SKM-1 treated with dmso at 0.1 percent for 144 hours (cell line): Measurements from ENCODE around the gene AKR1A1.
"Not testable (repeated sequence)": the region's sequence is repeated elsewhere in the genome, so short reads cannot be mapped to it uniquely, and the experiment has no call there.

Experiments used
- DNase-seq: peaks from one replicate; lab custom pipeline; 2025; ENCODE audit not compliant: unreplicated experiment; lab: John Stamatoyannopoulos, UW

AKR1A1 gene

GRCh38 chr1:45523516-45523915 lies 27.1 kb upstream of the AKR1A1 start:
- DNase-seq: not testable (repeated sequence)

- DNase-seq: not testable (repeated sequence)
Observed at GRCh38 chr1:45523975-45524374, 26.7 kb upstream of the AKR1A1 start.

- DNase-seq: no peak
Observed at GRCh38 chr1:45526135-45526644, 24.4 kb upstream of the AKR1A1 start.

GRCh38 chr1:45530632-45531135 lies 19.9 kb upstream of the AKR1A1 start:
- DNase-seq: no peak

GRCh38 chr1:45531873-45532272 lies 18.8 kb upstream of the AKR1A1 start:
- DNase-seq: no peak

- no peak for DNase-seq
Observed at GRCh38 chr1:45535988-45536766, 14.4 kb upstream of the AKR1A1 start.

GRCh38 chr1:45536886-45537285 lies 13.7 kb upstream of the AKR1A1 start:
- DNase-seq: no peak

GRCh38 chr1:45541193-45541592 lies 9.4 kb upstream of the AKR1A1 start:
- no peak for DNase-seq

- DNase-seq: no peak
Observed at GRCh38 chr1:45542591-45542990, 8.0 kb upstream of the AKR1A1 start.

GRCh38 chr1:45543581-45544417 lies 6.8 kb upstream of the AKR1A1 start:
- peak; percentile 90 for DNase-seq

GRCh38 chr1:45544530-45544929 lies 6.1 kb upstream of the AKR1A1 start:
- DNase-seq: no peak

GRCh38 chr1:45545019-45545493 lies 5.6 kb upstream of the AKR1A1 start:
- no peak for DNase-seq

GRCh38 chr1:45545553-45546310 lies 4.9 kb upstream of the AKR1A1 start:
- DNase-seq: no peak

GRCh38 chr1:45551684-45552083 lies 1.1 kb downstream of the AKR1A1 start:
- no peak for DNase-seq

GRCh38 chr1:45552331-45552730 lies 1.7 kb downstream of the AKR1A1 start:
- DNase-seq: no peak

- DNase-seq: no peak
Observed at GRCh38 chr1:45554198-45554597, 3.6 kb downstream of the AKR1A1 start.

- no peak for DNase-seq
Observed at GRCh38 chr1:45557422-45557944, 6.9 kb downstream of the AKR1A1 start.

- DNase-seq: no peak
Observed at GRCh38 chr1:45563843-45564242, 13.2 kb downstream of the AKR1A1 start.

- no peak for DNase-seq
Observed at GRCh38 chr1:45566722-45567121, 16.1 kb downstream of the AKR1A1 start.

GRCh38 chr1:45567911-45568310 lies 17.3 kb downstream of the AKR1A1 start:
- DNase-seq: no peak

- no peak for DNase-seq
Observed at GRCh38 chr1:45568421-45568820, 17.8 kb downstream of the AKR1A1 start.
